PC-3 (cell line): Measurements from ENCODE around the gene SLC35E2B.
"Not testable (repeated sequence)": the region's sequence is repeated elsewhere in the genome, so short reads cannot be mapped to it uniquely, and the experiment has no call there.

Experiments used
- EZH2 ChIP-seq: fragments of 300-600 bp; sonication (generic); IDR thresholded peaks from one replicate; pipeline ENCODE4 v1.6.1; 2017; ENCODE audit warnings: antibody characterized with exemption, mild to moderate bottlenecking, low read length; ENCODE audit not compliant: unreplicated experiment
- TF ChIP-seq, protein P1 (sequence below): fragments of 300-600 bp; sonication (generic); conservative IDR thresholded peaks from 2 replicates; pipeline ENCODE4 v1.5.1; 2017; ENCODE audit warnings: antibody characterized with exemption, low read depth, mild to moderate bottlenecking, low read length

DNA sequence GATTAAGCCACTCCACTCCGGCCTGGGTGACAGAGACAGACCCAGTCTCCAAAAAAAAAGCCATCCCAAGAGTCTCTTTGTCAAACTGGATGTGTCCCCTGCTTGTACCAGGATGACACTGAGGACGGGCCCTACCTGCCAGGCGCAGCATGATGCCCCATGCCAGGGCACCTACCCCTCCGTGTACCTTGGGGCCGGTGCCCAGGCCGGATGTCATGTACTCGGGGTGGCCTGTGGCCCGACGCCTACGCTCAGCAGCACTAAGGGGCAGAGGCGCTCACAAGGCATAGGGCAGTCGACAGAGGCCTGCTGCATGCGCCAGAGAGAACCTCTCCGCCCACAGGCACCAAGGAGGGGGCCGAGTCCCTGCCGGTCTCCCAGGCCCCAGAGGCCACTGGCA is 53.2 kb downstream of the SLC35E2B start:
- TF ChIP-seq, protein P1, sequence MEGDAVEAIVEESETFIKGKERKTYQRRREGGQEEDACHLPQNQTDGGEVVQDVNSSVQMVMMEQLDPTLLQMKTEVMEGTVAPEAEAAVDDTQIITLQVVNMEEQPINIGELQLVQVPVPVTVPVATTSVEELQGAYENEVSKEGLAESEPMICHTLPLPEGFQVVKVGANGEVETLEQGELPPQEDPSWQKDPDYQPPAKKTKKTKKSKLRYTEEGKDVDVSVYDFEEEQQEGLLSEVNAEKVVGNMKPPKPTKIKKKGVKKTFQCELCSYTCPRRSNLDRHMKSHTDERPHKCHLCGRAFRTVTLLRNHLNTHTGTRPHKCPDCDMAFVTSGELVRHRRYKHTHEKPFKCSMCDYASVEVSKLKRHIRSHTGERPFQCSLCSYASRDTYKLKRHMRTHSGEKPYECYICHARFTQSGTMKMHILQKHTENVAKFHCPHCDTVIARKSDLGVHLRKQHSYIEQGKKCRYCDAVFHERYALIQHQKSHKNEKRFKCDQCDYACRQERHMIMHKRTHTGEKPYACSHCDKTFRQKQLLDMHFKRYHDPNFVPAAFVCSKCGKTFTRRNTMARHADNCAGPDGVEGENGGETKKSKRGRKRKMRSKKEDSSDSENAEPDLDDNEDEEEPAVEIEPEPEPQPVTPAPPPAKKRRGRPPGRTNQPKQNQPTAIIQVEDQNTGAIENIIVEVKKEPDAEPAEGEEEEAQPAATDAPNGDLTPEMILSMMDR: not testable (repeated sequence)
- TF ChIP-seq EZH2: not testable (repeated sequence)
